ENCODE data around the gene SCRT2.

- TF ChIP-seq CTCF (IDR thresholded peaks at IDR 0.05) (no peak), MAX (IDR thresholded peaks at IDR 0.05; ENCODE audit: low read depth) (no peak), USF1 (IDR thresholded peaks at IDR 0.05; ENCODE audit: borderline replicate concordance, low read depth) (no peak), NRF1 (IDR thresholded peaks at IDR 0.05; ENCODE audit: low read depth, low read length) (no peak), RCOR1 (IDR thresholded peaks at IDR 0.05; ENCODE audit: low read length) (no peak), TEAD4 (IDR thresholded peaks at IDR 0.05; ENCODE audit: borderline replicate concordance, insufficient read depth) (no peak), PBX3 (IDR thresholded peaks at IDR 0.05) (no peak), YY1 (IDR thresholded peaks at IDR 0.05; ENCODE audit: low read depth) (no peak), USF2 (IDR thresholded peaks at IDR 0.05; ENCODE audit: borderline replicate concordance, low read depth, low read length) (no peak), EZH2phosphoT487 (IDR thresholded peaks at IDR 0.05; ENCODE audit: borderline replicate concordance, low read depth) (no peak), POLR2AphosphoS5 (IDR thresholded peaks at IDR 0.05; ENCODE audit: low read depth, low read length) (no peak)
These were observed 11.5 kb downstream of the SCRT2 start for GRCh38 chr20:664151-664550.

Measured in SK-N-SH (cell line).